HG02798 (cell line): ENCODE data around the gene KCNAB2.

Source experiments
- ATAC-seq: cut with Tn5 transposase; IDR thresholded peaks from one replicate; pipeline ENCODE4 v1.9.1; 2021; ENCODE audit warnings: mild to moderate bottlenecking; ENCODE audit not compliant: unreplicated experiment, poor library complexity

The KCNAB2 gene

GRCh38 chr1:6105218-6105679, 59.6 kb downstream of the KCNAB2 start:
- no peak for ATAC-seq

GRCh38 chr1:6105763-6106162, 60.1 kb downstream of the KCNAB2 start:
- no peak for ATAC-seq

GRCh38 chr1:6106321-6106731, 60.6 kb downstream of the KCNAB2 start:
- no peak for ATAC-seq

GRCh38 chr1:6106977-6107376, 61.3 kb downstream of the KCNAB2 start:
- ATAC-seq, result no peak

- ATAC-seq, result no peak
Measured at GRCh38 chr1:6107409-6108356, 62.0 kb downstream of the KCNAB2 start.

- no peak for ATAC-seq
Measured at GRCh38 chr1:6108476-6108875, 62.8 kb downstream of the KCNAB2 start.

- no peak for ATAC-seq
Measured at GRCh38 chr1:6108937-6109614, 63.4 kb downstream of the KCNAB2 start.

GRCh38 chr1:6109688-6110087, 64.0 kb downstream of the KCNAB2 start:
- no peak for ATAC-seq

- no peak for ATAC-seq
Measured at GRCh38 chr1:6110326-6110725, 64.6 kb downstream of the KCNAB2 start.

GRCh38 chr1:6111571-6111970, 65.9 kb downstream of the KCNAB2 start:
- ATAC-seq, result no peak

- no peak for ATAC-seq
Measured at GRCh38 chr1:6111991-6112689, 66.5 kb downstream of the KCNAB2 start.

- no peak for ATAC-seq
Measured at GRCh38 chr1:6112690-6113005, 67.0 kb downstream of the KCNAB2 start.

- no peak for ATAC-seq
Measured at GRCh38 chr1:6113116-6113515, 67.4 kb downstream of the KCNAB2 start.

GRCh38 chr1:6113745-6114144, 68.1 kb downstream of the KCNAB2 start:
- ATAC-seq, result no peak

GRCh38 chr1:6116137-6116536, 70.4 kb downstream of the KCNAB2 start:
- no peak for ATAC-seq

- ATAC-seq, result no peak
Measured at GRCh38 chr1:6117064-6117463, 71.4 kb downstream of the KCNAB2 start.

GRCh38 chr1:6117624-6118023, 71.9 kb downstream of the KCNAB2 start:
- no peak for ATAC-seq

- no peak for ATAC-seq
Measured at GRCh38 chr1:6118415-6118814, 72.7 kb downstream of the KCNAB2 start.

- no peak for ATAC-seq
Measured at GRCh38 chr1:6121021-6121421, 75.3 kb downstream of the KCNAB2 start.

- no peak for ATAC-seq
Measured at GRCh38 chr1:6121651-6122370, 76.1 kb downstream of the KCNAB2 start.
